SK-N-SH (cell line): ENCODE data around the gene LRRC27. TPM values are rescaled to one million over a fixed set of nuclear protein-coding genes. Genes with fewer than 3 reads are reported as not detected.

Experiments
- CTCF ChIA-PET: fragments of 300-600, 350-600 bp; formaldehyde crosslinking; extraction: SDS; loops from one replicate; lab custom pipeline; 2021; lab: Yijun Ruan, JAX
- POLR2A ChIA-PET: fragments of 350-600 bp; sonication (Branson Sonifier 250); formaldehyde crosslinking; extraction: SDS; loops from one replicate; lab custom pipeline; 2020; ENCODE audit warnings: antibody characterized with exemption, inconsistent platforms; lab: Yijun Ruan, JAX
- DNase-seq: peaks from one replicate; pipeline ENCODE4 v3.0.0; 2012
- H2AFZ ChIP-seq: fragments of 200-600 bp; sonication (generic); 2 replicates; pipeline ENCODE4 v1.8.1; 2016; ENCODE audit warnings: antibody characterized with exemption, mild to moderate bottlenecking, low read depth
- H3F3A ChIP-seq: fragments of 200-600 bp; sonication (generic); replicated peaks from 2 replicates; pipeline ENCODE3; 2016; ENCODE audit warnings: antibody characterized with exemption, mild to moderate bottlenecking; ENCODE audit not compliant: insufficient read depth
- H3K27ac ChIP-seq, 2 experiments: fragments of 200-500 bp in 1 of 2; fragments of 200-600 bp in 1 of 2; sonication (Bioruptor generic) in 1 of 2; sonication (generic), shearing (Covaris generic) in 1 of 2; 2 replicates each; pipeline versions ENCODE4 v1.5.1 to v1.6.1; 2014 to 2016; ENCODE audit warnings: low read depth in 2 of 2, inconsistent platforms in 1 of 2, low read length in 1 of 2, mild to moderate bottlenecking in 1 of 2, mixed read lengths in 1 of 2
- H3K27me3 ChIP-seq: fragments of 200-600 bp; sonication (generic), shearing (Covaris generic); 2 replicates; pipeline ENCODE4 v1.6.1; 2016; ENCODE audit warnings: mixed run types; ENCODE audit not compliant: insufficient read depth
- H3K36me3 ChIP-seq, 2 experiments: fragments of 200-500 bp in 1 of 2; fragments of 200-600 bp in 1 of 2; sonication (Bioruptor generic) in 1 of 2; sonication (generic) in 1 of 2; replicated peaks in 1 of 2; 2 replicates each; pipeline versions ENCODE3 to v1.5.1; 2014 to 2016; ENCODE audit warnings: low read length in 1 of 2, mild to moderate bottlenecking in 1 of 2; ENCODE audit not compliant: insufficient read depth in 2 of 2, control insufficient read depth in 1 of 2
- H3K4me1 ChIP-seq, 2 experiments: fragments of 200-500 bp in 1 of 2; fragments of 200-600 bp in 1 of 2; sonication (Bioruptor generic) in 1 of 2; sonication (generic), shearing (Covaris generic) in 1 of 2; 2 replicates each; pipeline versions ENCODE4 v1.5.1 to v1.6.1; 2014 to 2016; ENCODE audit warnings: low read depth in 1 of 2, low read length in 1 of 2, mixed run types in 1 of 2; ENCODE audit not compliant: insufficient read depth in 2 of 2, control insufficient read depth in 1 of 2
- H3K4me2 ChIP-seq: fragments of 200-600 bp; sonication (generic), shearing (Covaris generic); 2 replicates; pipeline ENCODE4 v1.6.1; 2017; ENCODE audit warnings: mixed run types
- H3K4me3 ChIP-seq, 2 experiments: fragments of 200-500 bp in 1 of 2; fragments of 200-600 bp in 1 of 2; sonication (Bioruptor generic) in 1 of 2; sonication (generic), shearing (Covaris generic) in 1 of 2; 2 replicates each; pipeline versions ENCODE4 v1.5.1 to v1.8.1; 2014 to 2016; ENCODE audit warnings: low read depth in 2 of 2, inconsistent platforms in 1 of 2, low read length in 1 of 2, mild to moderate bottlenecking in 1 of 2, mixed read lengths in 1 of 2, moderate library complexity in 1 of 2
- H3K79me2 ChIP-seq: fragments of 200-600 bp; sonication (generic); 2 replicates; pipeline ENCODE4 v1.8.1; 2017; ENCODE audit warnings: mild to moderate bottlenecking; ENCODE audit not compliant: insufficient read depth
- H3K9ac ChIP-seq: fragments of 200-600 bp; sonication (generic); 2 replicates; pipeline ENCODE4 v1.6.1; 2017; ENCODE audit warnings: mixed run types
- H3K9me2 ChIP-seq: fragments of 200-600 bp; sonication (generic); 2 replicates; pipeline ENCODE4 v1.6.1; 2017; ENCODE audit warnings: mixed run types
- H3K9me3 ChIP-seq: fragments of 200-600 bp; sonication (generic); 2 replicates; pipeline ENCODE4 v1.6.1; 2017; ENCODE audit warnings: mixed run types, mild to moderate bottlenecking, moderate library complexity
- H4K20me1 ChIP-seq: fragments of 200-600 bp; sonication (generic); 2 replicates; pipeline ENCODE4 v1.6.1; 2017; ENCODE audit warnings: mild to moderate bottlenecking, mixed run types; ENCODE audit not compliant: insufficient read depth
- ELF1 ChIP-seq: IDR thresholded peaks from 2 replicates; pipeline ENCODE4 v1.4.0; 2012
- FOXJ3 ChIP-seq: sonication (generic); formaldehyde crosslinking; IDR thresholded peaks from 2 replicates; pipeline ENCODE4 v1.5.1; 2020; ENCODE audit warnings: mild to moderate bottlenecking, missing genetic modification reagents
- GABPA ChIP-seq: IDR thresholded peaks from 2 replicates; pipeline ENCODE4 v1.4.0; 2012; ENCODE audit warnings: low read depth, mild to moderate bottlenecking
- RAD21 ChIP-seq: IDR thresholded peaks from 2 replicates; pipeline ENCODE4 v1.6.1; 2012; ENCODE audit warnings: mild to moderate bottlenecking, low read length
- SIN3A ChIP-seq: IDR thresholded peaks from 2 replicates; pipeline ENCODE4 v1.6.1; 2012; ENCODE audit warnings: low read depth, mild to moderate bottlenecking, low read length, moderate library complexity, borderline replicate concordance
- TEAD4 ChIP-seq: IDR thresholded peaks from 2 replicates; pipeline ENCODE4 v1.4.0; 2012; ENCODE audit warnings: mild to moderate bottlenecking, borderline replicate concordance; ENCODE audit not compliant: insufficient read depth
- WGBS: methylation state at CpG from one replicate; pipeline ENCODE4 v1.1.6; 2017; ENCODE audit warnings: low lambda C conversion rate; 5-methylcytosine and 5-hydroxymethylcytosine counted together
- polyA plus RNA-seq, 3 experiments: library from polyadenylated mRNA; depleted of rRNA; stranded (reverse); fragments of >200 nt; gene quantifications; 2 replicates each; pipeline ENCODE4 v1.2.3, GENCODE V29; 2012
- TF ChIP-seq, protein P1 (sequence below): IDR thresholded peaks from 2 replicates; pipeline ENCODE4 v1.4.0; 2012; ENCODE audit warnings: low read depth, borderline replicate concordance
- TF ChIP-seq, protein P2 (sequence below): fragments of 150-350 bp; IDR thresholded peaks from 2 replicates; pipeline ENCODE4 v1.6.1; 2016; ENCODE audit warnings: mild to moderate bottlenecking, low read depth, low read length
- TF ChIP-seq, protein P3 (sequence below): IDR thresholded peaks from 2 replicates; pipeline ENCODE4; 2012
- TF ChIP-seq, protein P4 (sequence below): fragments of 200-600 bp; sonication (generic); IDR thresholded peaks from 2 replicates; pipeline ENCODE4 v1.6.1; 2017; ENCODE audit warnings: antibody characterized with exemption, mild to moderate bottlenecking, moderate library complexity

Gene LRRC27
- polyA plus RNA-seq, 1 of the 3 experiments (the other 2 are of a cell fraction) = 10.0 TPM

DNA sequence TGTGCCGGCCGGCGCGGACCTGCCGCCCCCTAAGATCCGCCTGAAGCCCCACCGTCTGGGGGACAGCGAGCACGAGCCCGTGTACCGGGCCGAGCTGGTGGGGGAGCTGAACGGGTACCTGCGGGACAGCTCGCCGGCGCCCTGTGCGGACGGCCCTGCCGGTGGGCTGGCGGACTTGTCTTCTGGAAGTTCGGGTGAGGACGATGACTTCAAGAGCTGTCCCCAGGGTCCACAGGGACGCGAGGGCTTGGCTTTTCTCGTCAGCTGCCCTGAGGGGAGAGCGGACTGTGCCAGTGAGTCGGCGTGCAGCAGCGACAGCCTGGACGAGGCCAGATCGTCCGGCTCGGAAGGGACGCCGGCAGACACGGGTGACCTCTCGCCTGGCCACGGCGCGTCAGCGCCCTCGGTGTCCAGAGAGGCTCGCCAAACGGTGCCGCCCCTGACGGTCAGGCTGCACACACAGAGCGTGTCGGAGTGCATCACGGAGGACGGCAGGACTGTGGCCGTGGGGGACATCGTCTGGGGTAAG lies 73.5 kb downstream of the LRRC27 start (continued):
- TF ChIP-seq, protein P1, sequence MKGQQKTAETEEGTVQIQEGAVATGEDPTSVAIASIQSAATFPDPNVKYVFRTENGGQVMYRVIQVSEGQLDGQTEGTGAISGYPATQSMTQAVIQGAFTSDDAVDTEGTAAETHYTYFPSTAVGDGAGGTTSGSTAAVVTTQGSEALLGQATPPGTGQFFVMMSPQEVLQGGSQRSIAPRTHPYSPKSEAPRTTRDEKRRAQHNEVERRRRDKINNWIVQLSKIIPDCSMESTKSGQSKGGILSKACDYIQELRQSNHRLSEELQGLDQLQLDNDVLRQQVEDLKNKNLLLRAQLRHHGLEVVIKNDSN = no peak
- TF ChIP-seq GABPA (no peak), TEAD4 (no peak), SIN3A (no peak)

DNA sequence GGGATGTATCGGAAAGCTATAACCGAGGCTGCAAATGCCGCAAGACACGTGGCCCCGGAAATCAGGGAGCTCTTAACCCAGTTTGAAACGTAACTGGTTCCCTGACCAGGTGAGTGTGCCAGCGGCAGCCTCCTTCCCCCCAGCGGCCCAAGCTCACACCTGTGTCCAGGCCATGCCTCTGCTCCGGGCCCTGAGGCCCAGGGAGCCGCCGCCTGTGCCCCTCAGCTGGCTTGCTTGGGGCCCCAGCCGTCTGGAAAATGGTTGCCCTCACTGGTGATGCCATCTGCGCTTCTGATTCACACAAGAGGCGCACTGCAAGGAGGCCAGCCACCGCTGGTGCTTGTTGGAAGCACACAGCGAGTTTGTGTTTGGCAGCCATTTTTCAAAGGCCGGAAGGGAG lies 74.2 kb downstream of the LRRC27 start:
- 92% methylated on average over 15 of the region's 17 CpGs for WGBS
- H3K4me3 ChIP-seq = no peak overlapping the region
- no peaks in the 10 kb centered on the region for H3K27me3 ChIP-seq
- ChIA-PET POLR2A (no interaction called here), CTCF (interaction anchor here (1.3 kb wide), 1 partner anchor 46 kb away, joined by 5 read pairs; no protein-coding TSS in a partner anchor)
- H3K4me2 ChIP-seq = no peak overlapping the region
- peaks cover 0 to 13% of the 10 kb centered on the region in 2 experiments for H3K36me3 ChIP-seq
- H2AFZ ChIP-seq = no peak overlapping the region
- DNase-seq = no peak
- no peak overlapping the region for H3K9ac ChIP-seq
- TF ChIP-seq, protein P2, sequence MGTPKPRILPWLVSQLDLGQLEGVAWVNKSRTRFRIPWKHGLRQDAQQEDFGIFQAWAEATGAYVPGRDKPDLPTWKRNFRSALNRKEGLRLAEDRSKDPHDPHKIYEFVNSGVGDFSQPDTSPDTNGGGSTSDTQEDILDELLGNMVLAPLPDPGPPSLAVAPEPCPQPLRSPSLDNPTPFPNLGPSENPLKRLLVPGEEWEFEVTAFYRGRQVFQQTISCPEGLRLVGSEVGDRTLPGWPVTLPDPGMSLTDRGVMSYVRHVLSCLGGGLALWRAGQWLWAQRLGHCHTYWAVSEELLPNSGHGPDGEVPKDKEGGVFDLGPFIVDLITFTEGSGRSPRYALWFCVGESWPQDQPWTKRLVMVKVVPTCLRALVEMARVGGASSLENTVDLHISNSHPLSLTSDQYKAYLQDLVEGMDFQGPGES = no peak
- TF ChIP-seq ELF1 (no peak), RAD21 (no peak)
- H3K4me1 ChIP-seq = peaks cover 0 to 17% of the 10 kb centered on the region in 2 experiments; a peak in 1 of 4 replicates
- H3K9me2 ChIP-seq = no peaks in the 10 kb centered on the region
- no peak overlapping the region for H3K27ac ChIP-seq
- H3K79me2 ChIP-seq = no peaks in the 10 kb centered on the region
- H3K9me3 ChIP-seq = no peaks in the 10 kb centered on the region
- H4K20me1 ChIP-seq = no peaks in the 10 kb centered on the region
- no peaks in the 10 kb centered on the region for H3F3A ChIP-seq

DNA sequence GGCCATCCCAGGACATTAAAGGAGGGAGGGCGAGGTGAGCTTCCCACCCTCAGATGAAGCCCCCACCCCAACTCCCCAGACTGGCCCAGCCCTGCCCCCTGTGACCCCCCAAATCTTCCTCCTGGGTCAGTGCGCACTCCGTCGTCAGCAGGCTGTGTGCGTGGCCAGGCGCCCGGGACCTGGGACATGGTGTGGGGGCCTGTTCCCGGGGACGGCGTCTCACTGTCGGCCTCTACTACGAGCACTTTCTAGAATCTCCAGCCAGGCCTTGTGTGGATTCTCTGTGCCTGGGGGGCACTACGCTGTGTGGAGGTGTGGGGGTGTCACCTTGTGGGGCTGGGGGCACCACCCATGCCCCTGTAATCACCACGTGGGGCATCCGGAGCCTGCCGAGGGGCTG lies 74.8 kb downstream of the LRRC27 start:
- no peaks in the 10 kb centered on the region for H3K79me2 ChIP-seq

More for the DNA sequence above, 74.8 kb downstream of the LRRC27 start:
- H3K4me2 ChIP-seq = no peak overlapping the region
- H3K4me1 ChIP-seq = peaks cover 0 to 21% of the 10 kb centered on the region in 2 experiments; a peak in 1 of 4 replicates
- H3K9me2 ChIP-seq = no peaks in the 10 kb centered on the region
- H3K9ac ChIP-seq = no peak overlapping the region
- H4K20me1 ChIP-seq = no peaks in the 10 kb centered on the region
- DNase-seq = no peak
- H3K27ac ChIP-seq = peak overlapping the region in 1 of 2 experiments; percentile 40; a peak in 1 of 4 replicates
- no peak overlapping the region for H3K4me3 ChIP-seq
- peaks cover 0 to 13% of the 10 kb centered on the region in 2 experiments for H3K36me3 ChIP-seq
- WGBS = 94% methylated on average over 3 of the region's 16 CpGs
- TF ChIP-seq, protein P3, sequence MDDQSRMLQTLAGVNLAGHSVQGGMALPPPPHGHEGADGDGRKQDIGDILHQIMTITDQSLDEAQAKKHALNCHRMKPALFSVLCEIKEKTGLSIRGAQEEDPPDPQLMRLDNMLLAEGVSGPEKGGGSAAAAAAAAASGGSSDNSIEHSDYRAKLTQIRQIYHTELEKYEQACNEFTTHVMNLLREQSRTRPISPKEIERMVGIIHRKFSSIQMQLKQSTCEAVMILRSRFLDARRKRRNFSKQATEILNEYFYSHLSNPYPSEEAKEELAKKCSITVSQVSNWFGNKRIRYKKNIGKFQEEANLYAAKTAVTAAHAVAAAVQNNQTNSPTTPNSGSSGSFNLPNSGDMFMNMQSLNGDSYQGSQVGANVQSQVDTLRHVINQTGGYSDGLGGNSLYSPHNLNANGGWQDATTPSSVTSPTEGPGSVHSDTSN = no peak
- TF ChIP-seq GABPA (no peak), FOXJ3 (CRISPR knock-in tag) (no peak), RAD21 (no peak)
- TF ChIP-seq, protein P4, sequence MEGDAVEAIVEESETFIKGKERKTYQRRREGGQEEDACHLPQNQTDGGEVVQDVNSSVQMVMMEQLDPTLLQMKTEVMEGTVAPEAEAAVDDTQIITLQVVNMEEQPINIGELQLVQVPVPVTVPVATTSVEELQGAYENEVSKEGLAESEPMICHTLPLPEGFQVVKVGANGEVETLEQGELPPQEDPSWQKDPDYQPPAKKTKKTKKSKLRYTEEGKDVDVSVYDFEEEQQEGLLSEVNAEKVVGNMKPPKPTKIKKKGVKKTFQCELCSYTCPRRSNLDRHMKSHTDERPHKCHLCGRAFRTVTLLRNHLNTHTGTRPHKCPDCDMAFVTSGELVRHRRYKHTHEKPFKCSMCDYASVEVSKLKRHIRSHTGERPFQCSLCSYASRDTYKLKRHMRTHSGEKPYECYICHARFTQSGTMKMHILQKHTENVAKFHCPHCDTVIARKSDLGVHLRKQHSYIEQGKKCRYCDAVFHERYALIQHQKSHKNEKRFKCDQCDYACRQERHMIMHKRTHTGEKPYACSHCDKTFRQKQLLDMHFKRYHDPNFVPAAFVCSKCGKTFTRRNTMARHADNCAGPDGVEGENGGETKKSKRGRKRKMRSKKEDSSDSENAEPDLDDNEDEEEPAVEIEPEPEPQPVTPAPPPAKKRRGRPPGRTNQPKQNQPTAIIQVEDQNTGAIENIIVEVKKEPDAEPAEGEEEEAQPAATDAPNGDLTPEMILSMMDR = no peak
- TF ChIP-seq, protein P2 = no peak
- CTCF ChIA-PET = interaction anchor here (1.3 kb wide), 1 partner anchor 46 kb away, joined by 5 read pairs; no protein-coding TSS in a partner anchor
- no peaks in the 10 kb centered on the region for H3K27me3 ChIP-seq
- H3K9me3 ChIP-seq = no peaks in the 10 kb centered on the region
- POLR2A ChIA-PET = no interaction called here
- no peaks in the 10 kb centered on the region for H3F3A ChIP-seq
- no peak overlapping the region for H2AFZ ChIP-seq
